CD4-positive, alpha-beta T cell treated with Interleukin-6 at 100 ng/mL for 8 hours (primary cell): ENCODE measurements around the gene SLC13A1.
"Not testable (repeated sequence)": the region's sequence is repeated elsewhere in the genome, so short reads cannot be mapped to it uniquely, and the experiment has no call there.

Experiments used
- DNase-seq: peaks from one replicate; pipeline ENCODE4 v3.0.0-alpha.2; 2020; ENCODE audit warnings: mixed read lengths, low spot score

SLC13A1 gene, protein sequence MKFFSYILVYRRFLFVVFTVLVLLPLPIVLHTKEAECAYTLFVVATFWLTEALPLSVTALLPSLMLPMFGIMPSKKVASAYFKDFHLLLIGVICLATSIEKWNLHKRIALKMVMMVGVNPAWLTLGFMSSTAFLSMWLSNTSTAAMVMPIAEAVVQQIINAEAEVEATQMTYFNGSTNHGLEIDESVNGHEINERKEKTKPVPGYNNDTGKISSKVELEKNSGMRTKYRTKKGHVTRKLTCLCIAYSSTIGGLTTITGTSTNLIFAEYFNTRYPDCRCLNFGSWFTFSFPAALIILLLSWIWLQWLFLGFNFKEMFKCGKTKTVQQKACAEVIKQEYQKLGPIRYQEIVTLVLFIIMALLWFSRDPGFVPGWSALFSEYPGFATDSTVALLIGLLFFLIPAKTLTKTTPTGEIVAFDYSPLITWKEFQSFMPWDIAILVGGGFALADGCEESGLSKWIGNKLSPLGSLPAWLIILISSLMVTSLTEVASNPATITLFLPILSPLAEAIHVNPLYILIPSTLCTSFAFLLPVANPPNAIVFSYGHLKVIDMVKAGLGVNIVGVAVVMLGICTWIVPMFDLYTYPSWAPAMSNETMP

DNA sequence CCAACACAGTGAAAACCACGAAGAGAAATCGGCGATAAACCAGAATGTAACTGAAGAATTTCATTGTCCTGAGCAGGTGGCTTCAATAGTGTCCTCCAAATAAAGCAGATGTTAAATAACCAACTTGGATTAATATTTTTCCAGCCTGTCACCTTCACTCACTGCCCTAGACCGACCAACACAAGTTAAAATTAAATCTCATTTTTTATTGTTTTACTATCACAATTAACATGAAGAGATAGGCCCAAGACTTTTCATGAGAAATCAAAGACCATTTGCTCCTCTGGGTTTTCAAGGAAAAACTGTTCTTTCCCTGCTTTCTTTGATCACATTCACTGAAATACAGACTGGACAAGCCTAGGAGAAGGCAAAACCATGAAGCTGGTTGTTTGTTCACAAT, at the start of gene SLC13A1:
Gene SLC13A1 (minus strand): TSS at position 87 of the 400 bp plus-strand sequence. CDS start 23 bp downstream, at position 64.
- DNase-seq: no peak

DNA sequence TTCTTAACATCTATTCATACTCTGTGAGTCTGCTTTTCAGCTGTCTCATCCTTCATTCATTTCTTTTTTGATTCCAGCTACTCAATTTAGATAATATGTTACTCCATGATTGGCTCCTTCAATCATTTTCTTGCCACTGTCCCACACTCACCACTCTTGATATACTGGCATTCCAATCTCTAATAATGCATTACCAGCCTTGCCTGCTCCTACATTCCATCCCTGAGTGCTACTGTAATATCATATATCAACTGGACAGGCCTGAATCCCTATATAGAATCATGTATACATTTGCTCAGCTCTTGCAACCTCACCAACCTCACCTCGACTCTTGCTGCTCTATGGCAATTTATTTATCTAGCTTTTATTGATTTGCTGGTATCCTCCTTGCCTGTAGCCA, 45.0 kb upstream of the SLC13A1 start:
- no peak for DNase-seq

DNA sequence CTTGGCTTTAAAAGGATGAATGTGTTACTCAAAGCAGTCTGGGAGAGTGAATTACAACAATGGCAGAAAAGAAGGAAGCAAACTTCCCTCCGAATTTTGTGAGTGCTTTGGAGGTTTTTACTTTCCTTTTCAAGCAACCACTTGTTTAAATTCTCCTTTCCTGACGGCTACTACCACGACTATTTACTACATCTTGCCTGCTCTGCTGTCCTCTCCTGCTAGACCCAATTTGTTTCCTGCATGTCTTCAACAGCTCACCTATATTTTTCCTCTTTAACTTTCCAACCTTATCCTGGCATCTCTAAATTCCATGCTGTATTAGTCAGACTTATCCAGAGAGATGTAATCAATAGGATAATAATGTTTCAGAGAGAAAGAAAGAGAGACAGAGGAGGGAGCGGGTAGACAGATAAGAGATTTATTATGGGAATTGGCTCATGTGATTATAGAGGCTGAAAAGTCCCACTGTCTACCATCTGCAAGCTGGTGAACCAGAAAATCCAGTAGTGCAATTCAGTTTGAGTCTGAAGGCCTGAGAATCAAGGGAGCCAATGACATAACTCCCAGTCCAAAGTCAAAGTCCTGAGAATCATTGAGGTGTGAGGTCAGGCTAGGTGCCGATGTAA, 42.8 kb upstream of the SLC13A1 start:
- DNase-seq: no peak

DNA sequence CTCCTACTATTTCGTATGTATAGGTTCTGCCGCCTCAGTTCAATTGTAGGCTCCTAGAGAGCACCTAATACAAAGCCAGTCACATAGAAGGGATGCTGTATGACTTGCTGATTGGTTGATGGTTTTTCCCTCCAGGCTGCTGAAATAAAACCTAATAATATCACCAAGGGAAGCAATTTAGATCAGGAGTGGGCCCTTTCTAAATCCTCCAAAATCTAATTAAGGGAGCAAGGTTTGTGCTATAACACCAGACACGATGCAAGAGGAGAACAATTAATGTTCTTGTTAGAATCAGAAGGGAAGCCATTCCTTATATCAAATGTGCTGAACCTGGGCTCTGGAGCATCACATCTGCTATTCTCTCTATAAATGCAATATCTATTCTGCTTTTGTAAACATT, 42.0 kb upstream of the SLC13A1 start:
- no peak for DNase-seq

DNA sequence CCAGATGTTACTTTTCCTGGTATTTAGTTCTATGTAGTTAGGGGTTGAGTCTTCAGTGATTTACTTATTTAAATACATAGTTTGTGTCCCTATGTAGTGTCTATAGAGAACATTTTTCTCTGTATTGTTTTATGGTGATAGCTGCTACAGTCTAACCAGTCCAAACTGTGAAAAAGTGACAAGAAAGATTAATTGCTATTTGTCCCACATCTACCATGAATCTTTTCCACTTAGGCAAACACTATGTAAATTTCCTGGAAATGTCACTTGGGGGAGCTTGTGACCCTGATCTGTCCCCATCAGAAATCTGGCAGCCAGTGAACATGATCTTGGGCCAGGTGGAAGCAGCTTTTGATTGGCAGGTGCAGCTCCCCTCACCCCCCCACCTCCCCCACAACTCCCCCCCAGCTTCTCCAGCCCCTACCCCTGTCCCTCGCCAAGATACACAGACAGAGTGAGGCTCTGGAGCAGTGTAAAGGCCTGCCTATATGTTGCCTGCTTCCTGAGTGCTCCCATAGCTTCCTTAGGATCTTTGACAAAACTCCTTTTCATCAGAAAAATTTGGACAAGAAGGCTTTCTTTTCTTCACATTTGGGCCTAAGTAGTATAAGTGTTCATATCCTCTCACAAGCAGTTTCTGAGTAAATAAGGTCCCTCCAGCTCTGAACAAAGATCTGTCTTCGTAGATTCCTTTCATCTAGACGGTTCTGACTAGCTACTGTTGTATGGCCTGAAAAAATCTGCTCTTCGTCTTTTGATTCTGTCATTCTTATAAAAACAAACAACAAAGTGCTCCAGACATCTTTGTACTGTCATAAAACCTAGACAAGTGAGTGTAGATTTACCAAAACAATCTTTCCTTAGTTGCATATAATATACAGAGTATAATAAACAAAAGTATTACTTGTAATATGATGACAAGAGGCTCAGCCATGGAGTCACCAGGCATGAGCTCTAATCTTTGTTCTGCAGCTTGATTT, 31.5 kb upstream of the SLC13A1 start:
- DNase-seq: no peak

DNA sequence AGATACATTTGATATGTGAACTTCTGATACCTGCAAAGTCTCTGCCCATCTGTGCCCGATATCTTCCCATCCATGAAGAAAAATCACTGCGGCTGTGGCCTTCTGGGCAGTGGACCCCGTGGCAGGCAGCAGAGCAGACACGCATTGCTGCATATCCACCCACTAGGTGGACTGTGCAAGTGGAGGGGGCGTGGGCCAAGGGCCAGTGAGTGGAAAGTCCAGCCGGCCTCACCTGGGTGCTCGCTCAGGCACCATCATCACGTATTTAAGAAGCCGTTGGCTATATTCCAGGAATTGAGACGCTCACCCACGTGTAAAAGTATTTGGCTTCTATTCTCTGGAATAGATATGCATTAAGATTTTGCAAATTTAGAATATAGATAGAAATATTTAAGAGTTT, 30.8 kb upstream of the SLC13A1 start:
- no peak for DNase-seq

DNA sequence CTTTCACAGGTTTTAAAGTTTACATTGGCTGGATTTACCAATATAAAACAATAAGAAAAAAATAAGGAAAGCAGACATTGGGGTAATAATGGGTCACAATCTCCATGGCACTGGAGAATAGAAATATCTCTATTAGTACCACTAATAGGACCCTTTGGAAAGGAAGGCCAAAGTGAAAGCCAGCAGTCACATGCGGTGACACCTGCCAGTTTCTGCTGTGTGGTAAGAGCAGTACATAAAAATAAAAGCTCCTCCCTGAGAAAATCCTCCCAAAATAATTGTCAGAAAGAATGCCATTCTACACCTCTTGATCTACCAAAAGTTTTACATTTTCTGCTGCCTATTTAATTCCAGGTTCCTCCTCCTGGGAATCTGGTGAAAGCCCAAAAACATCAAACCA, 30.4 kb upstream of the SLC13A1 start:
- DNase-seq: no peak

DNA sequence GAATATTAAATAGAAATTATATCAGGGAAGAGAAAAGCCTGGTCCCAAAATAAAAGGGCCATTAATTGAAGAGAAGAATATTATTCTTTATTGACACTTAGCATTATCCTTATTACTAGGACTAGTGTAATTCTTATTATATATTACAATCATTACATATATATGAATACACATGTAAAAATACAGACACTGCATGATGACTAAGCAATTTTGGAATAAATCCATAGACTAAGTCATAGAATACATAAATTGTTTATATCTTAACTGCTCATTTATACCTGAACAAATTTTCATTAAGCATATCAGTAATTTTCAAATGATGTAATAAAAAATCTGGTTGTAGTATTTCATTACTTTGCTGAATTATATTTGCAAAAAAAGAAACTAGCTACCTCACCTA, 29.7 kb upstream of the SLC13A1 start:
- DNase-seq: no peak

DNA sequence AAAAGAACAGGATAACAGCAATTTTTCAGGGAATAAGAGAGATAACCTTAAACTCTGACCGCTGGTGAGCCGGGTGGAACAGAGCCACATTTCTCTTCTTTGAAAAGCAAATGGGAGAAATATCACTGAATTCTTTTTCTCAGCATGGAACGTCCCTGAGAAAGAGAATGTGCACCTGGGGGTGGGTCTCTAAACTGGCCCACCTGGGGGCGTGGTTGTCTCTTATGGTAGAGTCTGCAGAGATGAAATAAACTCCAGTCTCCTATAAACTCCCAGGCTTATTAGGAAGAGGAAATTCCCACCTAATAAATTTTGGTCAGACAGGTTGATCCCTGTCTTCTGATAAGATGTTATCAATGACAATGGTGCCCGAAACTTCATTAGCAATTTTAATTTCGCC, 27.9 kb upstream of the SLC13A1 start:
- not testable (repeated sequence) for DNase-seq

DNA sequence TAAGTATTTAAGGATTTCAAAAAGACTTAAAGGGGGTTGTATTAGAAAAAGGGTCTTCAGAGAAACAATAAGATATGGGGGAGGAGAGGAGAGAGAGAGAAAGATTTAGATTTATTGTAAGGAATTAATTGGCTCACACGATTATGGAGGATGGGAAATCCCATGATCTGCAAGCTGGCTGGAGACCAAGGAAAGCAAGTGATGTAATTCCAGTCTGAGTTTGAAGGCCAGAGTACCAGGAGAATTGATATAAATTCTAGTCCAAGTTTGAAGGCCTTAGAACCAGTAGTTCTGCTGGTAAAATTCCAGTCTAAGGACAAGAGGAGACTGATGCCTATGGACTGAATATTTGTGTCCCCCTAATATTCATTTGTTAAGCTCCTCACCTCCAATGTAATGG, 20.6 kb upstream of the SLC13A1 start:
- no peak for DNase-seq

DNA sequence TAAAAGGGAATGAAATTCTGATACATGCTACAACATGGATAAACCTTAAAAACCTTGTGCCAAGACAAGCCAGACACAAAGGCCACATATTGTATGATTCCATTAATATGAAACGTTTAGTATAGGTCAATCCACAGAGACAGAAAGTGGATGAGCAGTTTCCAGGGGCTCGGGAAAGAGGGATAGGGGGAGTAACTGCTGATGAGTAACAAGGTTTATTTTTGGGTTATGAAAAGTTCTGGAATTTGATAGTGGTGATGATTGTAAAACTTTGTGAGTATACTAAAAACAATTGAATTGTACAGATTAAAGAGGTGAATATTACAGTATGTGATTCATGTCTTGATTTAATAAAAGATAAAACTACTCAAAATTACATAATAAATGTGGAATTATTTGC, 19.1 kb upstream of the SLC13A1 start:
- no peak for DNase-seq

DNA sequence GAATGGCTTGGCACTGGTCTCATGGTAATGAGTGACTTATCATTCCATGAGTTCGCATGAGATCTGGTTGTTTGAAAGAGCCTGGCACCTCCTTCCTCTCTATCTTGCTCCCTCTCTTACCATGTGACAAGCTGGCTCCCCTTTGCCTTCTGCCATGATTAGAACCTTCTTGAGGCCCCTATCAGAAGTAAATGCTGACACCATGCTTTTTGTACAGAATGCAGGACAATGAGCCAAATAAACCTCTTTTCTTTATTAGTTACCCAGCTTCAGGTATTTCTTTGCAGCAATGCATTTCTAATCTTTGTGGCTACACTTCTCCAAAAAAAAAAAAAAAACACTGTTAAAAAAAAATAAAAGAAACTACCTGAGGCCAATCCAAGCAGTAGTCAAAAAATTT, 17.1 kb upstream of the SLC13A1 start:
- DNase-seq: no peak

DNA sequence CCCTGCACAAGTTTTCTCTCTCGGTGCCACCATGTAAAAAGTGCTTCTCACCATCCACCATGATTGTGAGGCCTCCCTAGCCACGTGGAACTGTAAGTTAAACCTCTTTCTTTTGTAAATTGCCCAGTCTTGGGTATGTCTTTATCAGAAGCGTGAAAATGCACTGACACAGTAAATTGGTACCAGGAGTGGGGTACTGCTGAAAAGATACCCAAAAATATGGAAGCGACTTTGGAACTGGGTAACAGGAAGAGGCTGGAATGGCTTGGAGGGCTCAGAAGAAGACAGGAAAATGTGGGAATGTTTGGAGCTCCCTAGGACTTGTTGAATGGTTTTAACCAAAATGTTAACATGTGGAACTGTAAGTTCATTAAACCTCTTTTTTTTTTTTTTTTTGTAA, 15.6 kb upstream of the SLC13A1 start:
- no peak for DNase-seq

DNA sequence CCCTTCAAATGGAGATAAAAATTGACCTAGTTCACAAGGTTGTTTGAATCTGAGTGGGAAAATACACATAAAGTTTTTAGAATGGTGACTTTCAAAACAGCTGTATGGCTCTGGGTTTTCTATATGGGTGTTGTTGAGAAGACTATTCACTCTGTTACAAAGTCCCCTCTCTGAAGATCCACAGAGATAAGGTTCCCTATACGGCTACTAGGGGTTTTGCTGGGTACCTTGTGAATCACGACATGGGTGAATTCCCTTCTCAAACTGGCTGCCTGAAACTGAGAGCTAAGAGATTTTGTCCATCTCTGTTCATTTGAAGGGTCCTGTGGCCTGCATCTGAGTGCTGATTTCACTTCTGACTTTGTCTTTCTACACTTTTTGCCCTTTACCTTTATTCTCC, 11.8 kb upstream of the SLC13A1 start:
- DNase-seq: no peak

DNA sequence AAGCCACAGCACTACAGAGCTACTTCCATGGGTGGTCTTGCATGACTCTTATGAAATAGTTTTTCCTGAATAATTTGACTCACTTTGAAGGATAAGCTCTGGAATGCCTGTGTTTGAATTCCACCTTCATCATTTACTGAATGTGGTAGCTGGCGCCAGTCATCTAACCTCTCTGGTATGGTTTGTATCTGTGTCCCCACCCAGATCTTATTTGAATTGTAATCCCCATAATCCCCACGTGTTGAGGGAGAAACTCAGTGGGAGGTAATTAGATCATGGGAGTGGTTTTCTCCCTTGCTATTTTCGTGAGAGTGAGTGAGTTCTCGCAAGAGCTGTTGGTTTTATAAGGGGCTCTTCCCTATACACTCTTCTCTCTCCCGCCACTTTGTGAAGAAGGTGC, 11.2 kb upstream of the SLC13A1 start:
- no peak for DNase-seq

DNA sequence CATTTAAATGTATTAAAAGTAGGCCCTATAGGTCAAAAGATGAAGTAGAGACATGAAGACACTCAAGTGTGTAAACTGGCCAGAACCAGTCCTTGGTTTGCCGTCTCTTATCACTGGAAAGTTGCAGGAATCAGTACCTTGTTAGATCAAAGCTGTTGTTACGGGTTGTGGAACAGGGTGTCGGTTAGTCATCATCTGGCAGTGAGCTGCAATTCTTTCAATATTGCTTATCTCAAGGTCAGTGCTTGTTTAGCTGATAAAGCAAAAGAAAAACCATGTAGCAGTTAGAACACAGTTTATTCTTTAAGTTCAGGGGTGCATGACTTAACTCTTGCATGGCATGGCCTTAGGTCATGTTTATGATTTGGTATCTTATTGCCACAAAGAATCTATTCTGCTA, 10.0 kb upstream of the SLC13A1 start:
- no peak for DNase-seq

DNA sequence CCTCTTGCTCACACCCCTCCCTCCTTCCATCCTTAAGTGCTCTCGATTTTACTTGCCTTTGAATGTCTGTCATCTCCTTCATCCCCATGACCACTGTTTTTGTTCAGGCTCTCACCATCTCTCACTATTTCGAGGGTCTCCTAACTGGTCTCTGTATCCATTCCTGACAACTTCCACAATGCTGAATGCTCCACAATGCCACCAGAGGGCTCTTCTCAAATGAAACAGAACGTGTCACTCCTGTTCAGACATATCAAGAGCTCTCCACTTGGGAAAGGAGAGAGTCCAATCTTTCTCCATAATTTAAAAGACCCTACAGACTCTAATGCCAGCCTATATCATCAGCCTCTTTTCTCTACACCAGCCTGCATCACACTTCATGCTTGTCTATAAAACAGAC, 9.0 kb upstream of the SLC13A1 start:
- no peak for DNase-seq

DNA sequence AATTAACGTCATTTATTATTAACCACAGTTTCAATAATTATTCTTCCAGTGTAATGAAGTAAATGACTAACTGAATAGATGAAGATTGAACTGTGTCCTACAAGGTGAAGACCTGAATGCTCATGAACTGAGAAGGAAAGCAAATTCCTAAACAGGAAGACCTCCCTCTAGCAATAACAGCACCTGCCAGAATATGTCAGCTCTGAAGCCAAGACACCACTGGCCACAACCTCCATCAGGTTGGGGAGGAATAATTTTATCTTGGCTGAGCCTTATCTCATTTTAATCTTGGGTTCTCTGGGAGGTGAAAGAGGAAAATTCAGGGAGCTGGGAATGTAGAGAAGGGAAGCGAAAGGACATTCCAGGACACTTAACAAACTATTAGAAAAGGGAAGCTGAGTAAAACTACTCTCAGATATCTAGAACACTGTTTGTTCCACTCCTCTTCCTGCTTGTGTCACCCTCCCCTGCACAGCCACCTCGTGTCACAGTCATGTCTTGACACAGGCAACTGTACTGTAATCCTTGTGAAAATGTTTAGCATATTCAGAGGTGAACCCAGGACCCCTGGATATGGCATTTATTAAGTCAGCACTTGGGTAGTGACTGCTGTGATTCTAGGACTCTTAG, 4.6 kb upstream of the SLC13A1 start:
- no peak for DNase-seq

DNA sequence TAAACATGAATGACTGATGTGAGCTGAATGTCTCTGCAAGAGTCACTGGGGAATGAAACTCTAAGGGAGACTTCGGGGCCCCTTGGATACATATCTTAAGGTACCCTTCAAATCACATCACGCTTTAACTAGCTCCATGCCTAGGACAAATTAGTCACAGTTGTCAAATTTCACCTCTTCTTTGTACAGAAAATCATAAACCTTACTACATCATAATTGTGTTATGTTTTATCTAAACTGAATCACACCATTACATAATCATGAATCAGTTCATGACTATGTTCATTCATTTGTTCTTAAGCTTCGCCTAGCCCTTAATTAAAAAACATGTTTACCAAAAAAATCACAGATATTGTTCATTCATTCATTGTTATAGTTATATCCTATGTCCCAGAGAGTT, 2.1 kb upstream of the SLC13A1 start:
- DNase-seq: no peak

DNA sequence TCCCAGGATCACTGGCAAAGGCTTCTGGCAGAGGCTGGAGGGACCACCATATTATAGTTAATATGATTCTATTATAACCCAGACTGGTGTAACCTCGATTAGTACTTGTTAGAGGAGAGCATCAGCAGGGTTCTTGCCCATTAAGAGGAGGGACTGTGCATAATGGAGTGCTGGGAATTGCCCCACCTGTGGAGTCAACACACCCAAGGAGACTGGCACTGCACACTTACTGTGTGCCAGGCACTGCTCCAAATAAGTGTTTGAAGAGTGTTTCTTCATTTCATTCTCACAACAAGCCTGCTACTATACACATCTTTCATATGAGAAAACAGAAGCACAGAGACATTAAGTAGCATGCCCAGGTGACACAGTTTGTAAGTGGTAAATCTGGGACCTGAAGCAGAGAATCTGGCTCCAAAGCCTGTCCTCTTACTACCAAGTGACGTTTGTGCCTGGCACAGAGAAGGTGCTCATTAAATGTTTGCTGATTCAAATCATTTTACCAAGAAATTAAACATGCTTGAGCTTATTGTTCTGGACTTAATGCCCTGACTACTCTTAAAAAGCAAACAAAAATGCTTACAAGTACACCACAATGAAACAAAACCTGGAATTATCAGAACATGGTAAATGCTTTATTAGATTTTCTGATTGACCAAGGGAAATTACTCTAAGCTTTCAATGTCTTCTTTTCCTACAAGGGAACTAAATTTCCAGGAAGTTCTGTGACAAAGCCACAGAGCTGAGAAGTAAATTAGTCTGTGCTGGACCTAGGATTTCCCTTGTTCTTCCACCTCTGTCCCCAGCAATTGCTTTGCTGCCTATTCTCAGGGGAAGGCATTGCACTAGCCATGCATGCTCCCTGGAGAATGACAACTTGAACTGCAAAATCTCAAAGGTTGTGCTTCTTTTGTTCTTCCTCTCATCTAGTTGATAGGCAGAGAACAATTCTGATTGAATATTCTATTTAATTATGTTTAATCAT, 809 bp downstream of the SLC13A1 start:
- DNase-seq: no peak

DNA sequence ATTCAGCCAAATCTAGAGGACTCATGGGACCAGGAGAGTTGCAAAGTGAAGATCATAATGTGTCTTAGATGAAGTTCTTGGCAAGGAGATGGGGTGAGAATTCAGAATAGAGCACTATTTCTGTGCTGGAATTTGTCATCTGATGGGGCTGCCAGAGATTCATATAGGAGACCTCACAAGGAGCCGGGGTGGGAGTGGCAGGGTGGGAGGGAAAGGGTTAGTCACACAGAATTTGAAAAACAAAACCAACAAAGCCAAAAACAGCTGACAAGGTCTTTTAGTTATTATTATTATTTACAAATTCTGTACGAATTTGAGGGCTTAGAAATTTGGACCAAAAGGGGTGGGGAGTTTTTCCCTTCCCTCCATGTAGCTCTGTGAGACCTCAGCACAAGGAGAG, 1.7 kb downstream of the SLC13A1 start:
- no peak for DNase-seq
